Neuronal stem cell (in vitro differentiated cells): ENCODE results near the gene SSTR5.
A peak's percentile ranks its signal among the peaks of the same experiment; 100 is the strongest.

ENCODE experiments used
- DNase-seq: peaks from one replicate; pipeline ENCODE4 v3.0.0-alpha.2; 2013; ENCODE audit warnings: low spot score
- H2AFZ ChIP-seq: one replicate; pipeline ENCODE4 v1.6.1; 2013; ENCODE audit warnings: mild to moderate bottlenecking, low read length, inconsistent platforms
- H2AK5ac ChIP-seq: 2 replicates; pipeline ENCODE4 v1.6.1; 2013; ENCODE audit warnings: low read depth, mild to moderate bottlenecking, inconsistent platforms, low read length, moderate library complexity, mixed read lengths
- H2BK120ac ChIP-seq: 2 replicates; pipeline ENCODE4 v1.6.1; 2013; ENCODE audit warnings: low read depth, mild to moderate bottlenecking, inconsistent platforms, low read length, moderate library complexity, mixed read lengths
- H2BK12ac ChIP-seq: one replicate; pipeline ENCODE4 v1.6.1; 2013; ENCODE audit warnings: low read length, inconsistent platforms
- H2BK15ac ChIP-seq: 2 replicates; pipeline ENCODE4 v1.6.1; 2013; ENCODE audit warnings: mild to moderate bottlenecking, low read length, inconsistent platforms, mixed read lengths
- H2BK5ac ChIP-seq: one replicate; pipeline ENCODE4 v1.6.1; 2013; ENCODE audit warnings: inconsistent platforms, mild to moderate bottlenecking, low read length, moderate library complexity
- H3K14ac ChIP-seq: one replicate; pipeline ENCODE4 v1.6.1; 2013; ENCODE audit warnings: low read length, inconsistent platforms
- H3K18ac ChIP-seq: 2 replicates; pipeline ENCODE4 v1.6.1; 2013; ENCODE audit warnings: low read length, inconsistent platforms
- H3K23ac ChIP-seq: 2 replicates; pipeline ENCODE4 v1.6.1; 2013; ENCODE audit warnings: low read depth, mild to moderate bottlenecking, mixed read lengths, low read length, inconsistent platforms; ENCODE audit not compliant: poor library complexity
- H3K27ac ChIP-seq: replicated peaks from 3 replicates; pipeline ENCODE4 v1.5.1; 2013; ENCODE audit warnings: low read length, inconsistent platforms
- H3K27me3 ChIP-seq, 3 experiments: 2 replicates each; pipeline ENCODE4 v1.6.1; 2013; ENCODE audit warnings: low read length in 3 of 3, mild to moderate bottlenecking in 2 of 3, inconsistent platforms in 1 of 3, low read depth in 1 of 3, mixed read lengths in 1 of 3, moderate library complexity in 1 of 3; ENCODE audit not compliant: control insufficient read depth in 3 of 3, insufficient read depth in 3 of 3
- H3K36me3 ChIP-seq, 2 donors: replicated peaks in 1 of 2; 2 replicates each; pipeline ENCODE4 v1.6.1; 2013; ENCODE audit warnings: low read length in 2 of 2; ENCODE audit not compliant: control insufficient read depth in 2 of 2, insufficient read depth in 2 of 2
- H3K4ac ChIP-seq: 2 replicates; pipeline ENCODE4 v1.6.1; 2013; ENCODE audit warnings: inconsistent platforms, mild to moderate bottlenecking, low read length, moderate library complexity
- H3K4me1 ChIP-seq, 2 donors: 1 replicate in 1 of 2; 2 replicates in 1 of 2; pipeline ENCODE4 v1.6.1; 2013; ENCODE audit warnings: low read length in 2 of 2, low read depth in 1 of 2; ENCODE audit not compliant: control insufficient read depth in 2 of 2, insufficient read depth in 1 of 2
- H3K4me2 ChIP-seq: one replicate; pipeline ENCODE4 v1.6.1; 2013; ENCODE audit warnings: mild to moderate bottlenecking, low read length, inconsistent platforms; ENCODE audit not compliant: insufficient read depth, poor library complexity, severe bottlenecking
- H3K4me3 ChIP-seq, 2 donors: 2 replicates each; pipeline ENCODE4 v1.5.1; 2013; ENCODE audit warnings: low read length in 2 of 2, mild to moderate bottlenecking in 2 of 2, inconsistent platforms in 1 of 2, moderate library complexity in 1 of 2
- H3K79me1 ChIP-seq: one replicate; pipeline ENCODE4 v1.6.1; 2013; ENCODE audit warnings: low read depth, mild to moderate bottlenecking, inconsistent platforms, low read length, moderate library complexity
- H3K9ac ChIP-seq: one replicate; pipeline ENCODE4 v1.6.1; 2013; ENCODE audit warnings: mild to moderate bottlenecking, low read depth, low read length, inconsistent platforms; ENCODE audit not compliant: poor library complexity
- H3K9me3 ChIP-seq, 2 donors: replicated peaks in 1 of 2; 2 replicates each; pipeline versions ENCODE3 to v1.6.1; 2013; ENCODE audit warnings: low read length in 2 of 2, mild to moderate bottlenecking in 2 of 2, inconsistent platforms in 1 of 2, low read depth in 1 of 2, mixed read lengths in 1 of 2, moderate library complexity in 1 of 2; ENCODE audit not compliant: control insufficient read depth in 2 of 2, insufficient read depth in 1 of 2
- H4K8ac ChIP-seq: one replicate; pipeline ENCODE4 v1.6.1; 2013; ENCODE audit warnings: low read depth, mild to moderate bottlenecking, inconsistent platforms, low read length, moderate library complexity
- H4K91ac ChIP-seq: one replicate; pipeline ENCODE4 v1.6.1; 2013; ENCODE audit warnings: low read length, low read depth, mild to moderate bottlenecking, inconsistent platforms; ENCODE audit not compliant: poor library complexity
- WGBS, 2 donors: extraction: QIAGEN DNeasy Blood & Tissue Kit; methylation state at CpG; one replicate each; pipeline ENCODE4 v1.1.7; 2013; ENCODE audit warnings: missing lambda C conversion rate in 2 of 2, mixed read lengths in 1 of 2; ENCODE audit not compliant: insufficient read length in 2 of 2, insufficient replicate concordance in 1 of 2; ENCODE audit errors: extremely low coverage in 2 of 2; 5-methylcytosine and 5-hydroxymethylcytosine counted together

The SSTR5 gene

DNA sequence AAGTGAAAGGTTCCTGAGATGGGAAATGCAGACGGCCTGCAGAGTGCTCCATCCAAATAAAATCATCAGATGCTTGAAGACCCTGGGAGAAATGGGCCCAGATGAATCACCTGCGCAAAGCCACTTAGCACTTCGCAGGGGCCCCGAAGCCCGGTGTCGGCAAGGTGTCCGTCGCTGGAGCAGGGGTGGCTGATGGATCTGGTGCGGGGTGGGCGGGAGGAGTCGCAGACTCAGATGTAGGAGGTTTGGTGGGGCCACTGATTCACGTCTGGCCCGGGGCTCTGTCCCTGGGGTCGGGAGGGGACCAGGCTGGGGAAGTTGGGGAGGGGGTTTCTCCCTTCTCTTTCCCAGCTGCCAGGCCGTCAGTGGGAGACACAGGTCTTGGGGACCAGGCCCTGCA, 21.6 kb upstream of the SSTR5 start:
- H2BK15ac ChIP-seq: peak overlapping the region; percentile 100
- no peak overlapping the region for H2BK120ac ChIP-seq
- no peak overlapping the region for H3K4me2 ChIP-seq

DNA sequence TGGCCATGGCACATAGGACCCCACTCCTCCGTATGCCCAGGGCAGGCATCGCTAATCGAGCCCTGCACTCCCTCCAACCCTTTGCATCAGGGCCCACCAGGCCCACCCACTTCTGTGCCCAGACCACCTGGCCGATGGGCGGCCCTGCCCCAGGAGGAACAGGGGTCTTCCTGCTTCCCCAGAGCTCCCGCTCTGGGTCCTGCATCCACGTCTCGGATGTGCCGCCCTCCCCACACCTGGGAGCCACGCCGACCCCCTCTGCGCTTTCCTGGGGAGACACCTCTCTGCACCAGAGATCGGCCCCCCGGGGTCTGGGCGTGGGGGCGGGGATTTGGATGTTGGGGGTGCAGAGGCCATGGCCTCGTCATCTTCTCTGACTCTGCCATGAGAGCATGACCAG, 21.1 kb upstream of the SSTR5 start:
- WGBS, 2 donors: no CpG with 5 or more reads among the region's 17 CpGs
- Histone ChIP-seq H3K23ac (peak overlapping the region; percentile 55), H2BK5ac (no peak overlapping the region), H3K79me1 (peaks cover 5% of the 10 kb centered on the region), H2BK120ac (no peak overlapping the region), H3K9me3 (peaks cover 0 to 4% of the 10 kb centered on the region in 2 donors), H3K27me3 (peaks cover 0 to 30% (median 1%) of the 10 kb centered on the region in 3 experiments), H3K4me1 (peaks cover 17 to 18% of the 10 kb centered on the region in 2 donors), H4K8ac (peak overlapping the region; percentile 17), H3K14ac (peak overlapping the region; percentile 38), H3K9ac (no peak overlapping the region), H2AFZ (no peak overlapping the region), H3K4ac (no peak overlapping the region), H3K4me3 (no peak overlapping the region), H3K4me2 (no peak overlapping the region), H3K18ac (peak overlapping the region; percentile 57), H3K27ac (no peak overlapping the region), H2AK5ac (peak overlapping the region; percentile 70), H3K36me3 (no peaks in the 10 kb centered on the region), H4K91ac (no peak overlapping the region), H2BK12ac (peak overlapping the region; percentile 84), H2BK15ac (peak overlapping the region; percentile 75)
- no peak for DNase-seq

More for the DNA sequence above, 21.6 kb upstream of the SSTR5 start:
- Histone ChIP-seq H3K9me3 (peaks cover 0 to 1% of the 10 kb centered on the region in 2 donors), H2BK12ac (peak overlapping the region; percentile 84), H3K27ac (no peak overlapping the region), H3K9ac (no peak overlapping the region), H3K4me1 (peaks cover 17 to 18% of the 10 kb centered on the region in 2 donors), H2AK5ac (peak overlapping the region; percentile 70), H3K36me3 (no peaks in the 10 kb centered on the region), H3K23ac (peak overlapping the region; percentile 55), H3K14ac (no peak overlapping the region), H4K8ac (no peak overlapping the region), H4K91ac (no peak overlapping the region), H3K4me3 (no peak overlapping the region), H3K79me1 (peaks cover 3% of the 10 kb centered on the region), H2AFZ (no peak overlapping the region), H2BK5ac (peak overlapping the region; percentile 53), H3K27me3 (peaks cover 0 to 30% (median 0%) of the 10 kb centered on the region in 3 experiments), H3K18ac (peak overlapping the region; percentile 28), H3K4ac (no peak overlapping the region)
- DNase-seq: no peak
- no CpG with 5 or more reads among the region's 15 CpGs for WGBS, 2 donors

DNA sequence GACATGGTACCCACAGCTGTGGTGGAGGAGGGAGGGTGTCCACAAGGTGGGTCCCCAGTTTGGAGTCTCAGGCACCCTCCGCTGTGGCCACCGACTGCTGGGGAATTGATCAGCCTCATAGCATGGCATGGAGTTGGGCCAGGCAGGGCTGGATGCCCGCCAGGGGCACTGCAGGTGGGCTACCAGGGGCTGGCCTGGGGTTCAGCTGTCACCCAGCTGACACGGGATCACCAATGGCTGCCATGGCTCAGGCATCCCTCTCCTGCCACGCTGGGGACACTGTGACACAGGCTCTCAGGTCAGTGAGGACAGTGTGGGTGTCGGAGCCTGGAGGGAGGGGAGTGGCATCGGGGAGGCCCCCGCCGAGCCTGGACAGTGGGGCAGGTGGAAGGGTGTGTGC, 19.8 kb upstream of the SSTR5 start:
- H3K4me1 ChIP-seq: peaks cover 17% of the 10 kb centered on the region in 2 donors
- H3K79me1 ChIP-seq: peaks cover 3% of the 10 kb centered on the region
- no CpG with 5 or more reads among the region's 9 CpGs for WGBS, 2 donors
- peak overlapping the region; percentile 98 for H2AK5ac ChIP-seq
- H3K4me2 ChIP-seq: no peak overlapping the region
- peak overlapping the region; percentile 97 for H2BK15ac ChIP-seq
- no peak overlapping the region for H3K4ac ChIP-seq
- H3K9ac ChIP-seq: peak overlapping the region; percentile 70
- H2BK5ac ChIP-seq: peak overlapping the region; percentile 88
- H3K36me3 ChIP-seq: no peaks in the 10 kb centered on the region
- peak overlapping the region; percentile 87 for H2BK120ac ChIP-seq
- H2BK12ac ChIP-seq: peak overlapping the region; percentile 99
- peak overlapping the region; percentile 17 for H3K23ac ChIP-seq
- H3K9me3 ChIP-seq: peaks cover 6 to 8% of the 10 kb centered on the region in 2 donors
- H3K27me3 ChIP-seq: peaks cover 0 to 25% (median 1%) of the 10 kb centered on the region in 3 experiments
- H4K91ac ChIP-seq: no peak overlapping the region
- peak overlapping the region; percentile 83 for H3K18ac ChIP-seq
- DNase-seq: no peak
- H4K8ac ChIP-seq: no peak overlapping the region
- H3K4me3 ChIP-seq: no peak overlapping the region
- no peak overlapping the region for H2AFZ ChIP-seq
- H3K27ac ChIP-seq: no peak overlapping the region
- peak overlapping the region; percentile 94 for H3K14ac ChIP-seq

DNA sequence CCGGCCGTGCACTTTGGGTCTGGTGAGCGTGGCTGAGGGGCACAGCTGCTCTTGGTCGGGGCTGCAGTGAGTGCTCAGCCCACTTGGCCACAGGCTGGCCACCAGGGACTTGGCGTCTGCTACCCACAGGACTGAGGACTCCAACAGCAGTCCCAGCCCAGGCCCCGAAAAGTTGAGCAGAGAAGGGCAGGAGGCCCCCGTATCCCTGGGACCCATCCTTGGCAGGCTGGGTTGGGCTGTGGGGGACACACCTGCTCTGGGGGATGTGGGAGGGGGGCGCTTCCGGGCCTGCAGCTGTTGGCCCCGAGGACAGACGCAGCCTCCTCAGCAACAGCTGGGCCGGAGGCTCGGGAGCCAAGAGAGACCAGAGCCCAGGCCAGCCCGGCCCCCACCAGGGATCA, 19.4 kb upstream of the SSTR5 start:
- Histone ChIP-seq H2BK12ac (peak overlapping the region; percentile 99), H2AFZ (no peak overlapping the region), H3K23ac (no peak overlapping the region), H2BK15ac (peak overlapping the region; percentile 97), H3K4me1 (peaks cover 13 to 14% of the 10 kb centered on the region in 2 donors), H3K9me3 (peaks cover 6 to 8% of the 10 kb centered on the region in 2 donors), H2AK5ac (peak overlapping the region; percentile 98), H3K79me1 (peaks cover 3% of the 10 kb centered on the region), H3K36me3 (no peaks in the 10 kb centered on the region), H2BK120ac (peak overlapping the region; percentile 87), H3K18ac (peak overlapping the region; percentile 83), H3K4me2 (no peak overlapping the region), H3K4ac (no peak overlapping the region), H3K9ac (no peak overlapping the region), H2BK5ac (peak overlapping the region; percentile 88), H3K27ac (no peak overlapping the region), H3K27me3 (peaks cover 0 to 25% (median 1%) of the 10 kb centered on the region in 3 experiments), H3K14ac (peak overlapping the region; percentile 94), H4K91ac (no peak overlapping the region), H3K4me3 (no peak overlapping the region), H4K8ac (no peak overlapping the region)
- no peak for DNase-seq
- no CpG with 5 or more reads among the region's 14 CpGs for WGBS, 2 donors
